Spleen (tissue), 11 donors: ENCODE measurements around the gene DPF1. TPM values are rescaled to one million over a fixed set of nuclear protein-coding genes. Genes with fewer than 3 reads are reported as not detected.
A peak's percentile ranks its signal among the peaks of the same experiment; 100 is the strongest.

ENCODE experiments used
- DNase-seq: peaks from one replicate; pipeline ENCODE4 v3.0.0-alpha.2; 2020
- H3K27ac ChIP-seq, 8 donors: fragments of 200-600 bp; sonication (generic) in 7 of 8; 1 replicate in 4 of 8; 2 replicates in 4 of 8; pipeline versions ENCODE4 v1.5.0 to v1.8.0; 2016 to 2021; ENCODE audit warnings: inconsistent platforms in 4 of 8, mild to moderate bottlenecking in 4 of 8, moderate library complexity in 1 of 8
- H3K27me3 ChIP-seq, 7 donors: fragments of 200-600 bp; sonication (generic) in 6 of 7; replicated peaks in 1 of 7; 1 replicate in 4 of 7; 2 replicates in 3 of 7; pipeline versions ENCODE4 v1.5.0 to v1.8.0; 2016 to 2021; ENCODE audit warnings: inconsistent platforms in 3 of 7, mild to moderate bottlenecking in 1 of 7
- H3K36me3 ChIP-seq, 6 donors: fragments of 200-600 bp; sonication (generic) in 5 of 6; 1 replicate in 4 of 6; 2 replicates in 2 of 6; pipeline versions ENCODE4 v1.5.0 to v1.8.0; 2016 to 2021; ENCODE audit warnings: inconsistent platforms in 2 of 6
- H3K4me1 ChIP-seq, 6 donors: fragments of 200-600 bp; sonication (generic) in 5 of 6; 1 replicate in 3 of 6; 2 replicates in 3 of 6; pipeline versions ENCODE4 v1.5.0 to v1.8.0; 2016 to 2021; ENCODE audit warnings: inconsistent platforms in 3 of 6
- H3K4me3 ChIP-seq, 8 donors: fragments of 200-600 bp; sonication (generic) in 7 of 8; 1 replicate in 4 of 8; 2 replicates in 4 of 8; pipeline versions ENCODE4 v1.5.0 to v1.8.0; 2016 to 2021; ENCODE audit warnings: inconsistent platforms in 4 of 8, mild to moderate bottlenecking in 4 of 8, moderate library complexity in 2 of 8
- H3K9me3 ChIP-seq, 8 donors: fragments of 200-600 bp; sonication (generic) in 7 of 8; 1 replicate in 4 of 8; 2 replicates in 4 of 8; pipeline versions ENCODE4 v1.5.0 to v1.8.0; 2016 to 2021; ENCODE audit warnings: inconsistent platforms in 4 of 8
- POLR2A ChIP-seq, 3 donors: fragments of 450-650 bp; IDR thresholded peaks; one replicate each; pipeline ENCODE4 v1.5.1; 2017; ENCODE audit warnings: antibody characterized with exemption in 3 of 3, mild to moderate bottlenecking in 1 of 3
- POLR2AphosphoS5 ChIP-seq, 3 donors: sonication (generic); formaldehyde crosslinking; IDR thresholded peaks; one replicate each; pipeline ENCODE4 v1.5.1; 2017; ENCODE audit warnings: antibody characterized with exemption in 3 of 3
- WGBS, 5 donors: extraction: QIAGEN DNeasy Blood & Tissue Kit in 3 of 5; methylation state at CpG; one replicate each; pipeline versions ENCODE4 v1.1.5 to v1.1.7; 2013 to 2018; 5-methylcytosine and 5-hydroxymethylcytosine counted together
- intact Hi-C: fragments of 100-400 bp; cut with DNase I; formaldehyde crosslinking; loops from one replicate; pipeline ENCODE4 v1.15.0; 2023; ENCODE audit warnings: low total_unique reads
- polyA plus RNA-seq, 3 donors: library from polyadenylated mRNA; stranded (reverse); fragments of 200-250 nt; gene quantifications; one replicate each; pipeline ENCODE4 v1.2.1, GENCODE V29; 2013
- total RNA-seq, 7 donors: library from RNA; depleted of rRNA in 3 of 7; stranded (reverse); fragments of >200 nt in 3 of 7; fragmentation: NEBNext Ultra II Directional in 4 of 7; extraction: Animal tissue kit (Norgen Biotek cat#: 25700) in 4 of 7; gene quantifications; one replicate each; pipeline versions ENCODE4 v1.1.0 to v1.2.1, GENCODE V29; 2016 to 2021
- TF ChIP-seq, protein P1 (sequence below), 11 experiments: fragments of 200-600 bp in 7 of 11; fragments of 450-650 bp in 4 of 11; sonication (generic) in 4 of 11; IDR thresholded peaks in 8 of 11; conservative IDR thresholded peaks in 3 of 11; 1 replicate in 7 of 11; 2 replicates in 4 of 11; pipeline versions ENCODE4 v1.4.0 to v1.8.0; 2016 to 2021; ENCODE audit warnings: antibody characterized with exemption in 11 of 11, inconsistent platforms in 4 of 11, mild to moderate bottlenecking in 1 of 11
- donor health status: healthy with polysubstance abuse.
- donor health status: DM: no; HTN: no; CAD: no; lungs with moderate emphysema.
- donor health status: DM: no; HTN: no; CAD: no.
- donor health status: Bipolar disorder and iron deficiency.
- donor health status: healthy.
- donor health status: DM: no; HTN: no; CAD: no.
- donor health status: DM: yes; HTN: yes; CAD: no.

Gene DPF1
- total and polyA plus RNA-seq, 10 donors, result 0.04 to 0.06 (median 0.06) TPM; not detected in 7

DNA sequence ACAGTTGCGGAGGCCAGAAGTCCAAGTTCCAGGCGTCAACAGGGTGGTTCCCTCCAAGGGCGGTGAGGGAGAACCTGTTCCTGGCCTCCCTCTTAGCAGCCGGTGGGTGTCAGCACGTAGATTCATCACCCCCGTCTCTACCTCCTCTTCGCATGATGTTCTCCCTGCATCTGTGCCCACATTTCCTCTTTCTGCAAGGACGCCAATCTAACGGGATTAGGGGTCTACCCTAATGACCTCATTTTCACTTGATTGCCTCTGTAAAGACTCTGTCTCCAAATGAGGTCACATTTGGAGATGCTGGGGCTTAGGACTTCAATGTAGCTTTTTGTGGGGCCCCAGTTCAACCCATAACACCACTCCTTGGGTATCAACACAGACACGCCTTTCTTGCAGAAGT lies 38.5 kb downstream of the DPF1 start:
- Histone ChIP-seq H3K4me1 (peaks cover 0 to 11% (median 6%) of the 10 kb centered on the region in 6 donors), H3K36me3 (peaks cover 0 to 79% (median 20%) of the 10 kb centered on the region in 6 donors), H3K4me3 (no peak overlapping the region), H3K27me3 (no peaks in the 10 kb centered on the region), H3K27ac (no peak overlapping the region), H3K9me3 (peaks cover 0 to 7% (median 4%) of the 10 kb centered on the region in 8 donors)
- TF ChIP-seq, protein P1, sequence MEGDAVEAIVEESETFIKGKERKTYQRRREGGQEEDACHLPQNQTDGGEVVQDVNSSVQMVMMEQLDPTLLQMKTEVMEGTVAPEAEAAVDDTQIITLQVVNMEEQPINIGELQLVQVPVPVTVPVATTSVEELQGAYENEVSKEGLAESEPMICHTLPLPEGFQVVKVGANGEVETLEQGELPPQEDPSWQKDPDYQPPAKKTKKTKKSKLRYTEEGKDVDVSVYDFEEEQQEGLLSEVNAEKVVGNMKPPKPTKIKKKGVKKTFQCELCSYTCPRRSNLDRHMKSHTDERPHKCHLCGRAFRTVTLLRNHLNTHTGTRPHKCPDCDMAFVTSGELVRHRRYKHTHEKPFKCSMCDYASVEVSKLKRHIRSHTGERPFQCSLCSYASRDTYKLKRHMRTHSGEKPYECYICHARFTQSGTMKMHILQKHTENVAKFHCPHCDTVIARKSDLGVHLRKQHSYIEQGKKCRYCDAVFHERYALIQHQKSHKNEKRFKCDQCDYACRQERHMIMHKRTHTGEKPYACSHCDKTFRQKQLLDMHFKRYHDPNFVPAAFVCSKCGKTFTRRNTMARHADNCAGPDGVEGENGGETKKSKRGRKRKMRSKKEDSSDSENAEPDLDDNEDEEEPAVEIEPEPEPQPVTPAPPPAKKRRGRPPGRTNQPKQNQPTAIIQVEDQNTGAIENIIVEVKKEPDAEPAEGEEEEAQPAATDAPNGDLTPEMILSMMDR (IDR thresholded peaks at IDR 0.05 in 8 of 11, conservative IDR thresholded peaks at IDR 0.05 in 3 of 11), result no peak
- TF ChIP-seq POLR2AphosphoS5 (IDR thresholded peaks at IDR 0.05) (no peak), POLR2A (IDR thresholded peaks at IDR 0.05) (no peak)
- 78 to 87% (median 83%) methylated on average over 10 of the region's 10 CpGs for WGBS, 5 donors
- no peak for DNase-seq
- intact Hi-C loops, result no loop called here

DNA sequence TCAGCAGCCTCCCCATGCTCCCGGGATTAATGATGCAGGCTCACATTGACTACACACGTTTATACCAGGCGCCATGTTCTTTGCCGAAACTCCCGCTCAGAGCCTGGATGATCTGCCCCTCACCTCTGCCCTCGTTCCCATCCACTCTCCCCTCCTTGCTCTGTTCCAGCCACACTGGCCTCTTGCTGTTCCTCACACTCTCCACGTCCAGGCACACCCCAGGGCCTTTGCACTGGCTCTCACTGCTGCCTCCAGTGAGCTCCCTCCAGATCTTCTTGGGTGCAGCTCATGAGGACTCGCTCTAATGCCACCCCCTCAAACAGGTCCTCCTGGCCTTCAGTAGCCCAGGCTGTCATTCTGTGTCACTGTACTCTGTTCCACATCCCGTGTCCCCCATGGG lies 39.2 kb downstream of the DPF1 start:
- Histone ChIP-seq H3K4me1 (peaks cover 0 to 4% (median 3%) of the 10 kb centered on the region in 6 donors), H3K27ac (no peak overlapping the region), H3K36me3 (peaks cover 0 to 81% (median 25%) of the 10 kb centered on the region in 6 donors), H3K9me3 (peaks cover 1 to 15% (median 12%) of the 10 kb centered on the region in 8 donors), H3K4me3 (no peak overlapping the region), H3K27me3 (no peaks in the 10 kb centered on the region)
- intact Hi-C loops, result no loop called here
- DNase-seq, result no peak
- TF ChIP-seq POLR2AphosphoS5 (IDR thresholded peaks at IDR 0.05) (no peak), POLR2A (IDR thresholded peaks at IDR 0.05) (no peak)
- TF ChIP-seq, protein P1 (IDR thresholded peaks at IDR 0.05 in 8 of 11, conservative IDR thresholded peaks at IDR 0.05 in 3 of 11), result no peak
- WGBS, 5 donors, result 90 to 96% (median 94%) methylated on average over 9 of the region's 9 CpGs

DNA sequence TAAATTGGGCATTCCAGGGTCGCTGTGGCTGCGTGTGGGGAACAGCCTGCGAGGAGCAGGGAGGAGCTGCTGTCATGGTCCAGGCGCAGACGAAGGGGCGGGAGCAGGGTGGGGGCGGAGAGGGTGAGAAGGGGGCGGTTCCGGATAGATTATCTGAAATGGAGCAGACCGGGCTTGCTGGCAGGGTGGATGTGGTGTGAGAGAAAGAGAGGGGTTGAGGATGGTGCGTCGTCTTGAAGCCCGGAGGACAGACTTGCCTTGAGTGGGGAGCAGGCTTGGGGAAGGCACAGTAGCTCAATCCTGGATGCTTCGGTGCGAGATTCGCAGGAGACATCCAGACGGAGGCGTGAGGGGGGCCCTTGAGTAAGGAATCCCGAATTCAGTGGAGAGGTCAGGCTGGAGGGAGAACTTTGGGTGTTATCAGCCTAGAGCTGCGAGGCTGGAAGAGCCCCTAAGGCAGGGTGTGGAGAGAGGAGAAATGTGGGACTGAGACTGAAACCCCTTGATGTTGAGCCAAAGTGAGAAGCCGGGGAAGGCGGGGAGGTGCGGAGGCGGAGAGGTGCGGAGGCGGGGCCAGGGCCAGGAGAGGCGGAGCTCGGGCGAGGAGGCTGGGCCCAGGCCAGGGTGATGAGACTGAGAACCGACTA lies 40.6 kb downstream of the DPF1 start:
- intact Hi-C loops, result no loop called here
- no peak for TF ChIP-seq POLR2A (IDR thresholded peaks at IDR 0.05)
- TF ChIP-seq, protein P1 (IDR thresholded peaks at IDR 0.05 in 8 of 11, conservative IDR thresholded peaks at IDR 0.05 in 3 of 11), result no peak
- TF ChIP-seq POLR2AphosphoS5 (IDR thresholded peaks at IDR 0.05), result no peak
- no peak overlapping the region for H3K27ac ChIP-seq
- H3K4me1 ChIP-seq, result no peaks in the 10 kb centered on the region
- 80 to 87% (median 83%) methylated on average over 30 of the region's 30 CpGs for WGBS, 5 donors
- H3K36me3 ChIP-seq, result peaks cover 0 to 83% (median 31%) of the 10 kb centered on the region in 6 donors
- H3K27me3 ChIP-seq, result no peaks in the 10 kb centered on the region
- no peak for DNase-seq
- H3K4me3 ChIP-seq, result peak overlapping the region in 2 of 8 donors; percentile 10 to 15
- peaks cover 4 to 29% (median 26%) of the 10 kb centered on the region in 8 donors for H3K9me3 ChIP-seq

DNA sequence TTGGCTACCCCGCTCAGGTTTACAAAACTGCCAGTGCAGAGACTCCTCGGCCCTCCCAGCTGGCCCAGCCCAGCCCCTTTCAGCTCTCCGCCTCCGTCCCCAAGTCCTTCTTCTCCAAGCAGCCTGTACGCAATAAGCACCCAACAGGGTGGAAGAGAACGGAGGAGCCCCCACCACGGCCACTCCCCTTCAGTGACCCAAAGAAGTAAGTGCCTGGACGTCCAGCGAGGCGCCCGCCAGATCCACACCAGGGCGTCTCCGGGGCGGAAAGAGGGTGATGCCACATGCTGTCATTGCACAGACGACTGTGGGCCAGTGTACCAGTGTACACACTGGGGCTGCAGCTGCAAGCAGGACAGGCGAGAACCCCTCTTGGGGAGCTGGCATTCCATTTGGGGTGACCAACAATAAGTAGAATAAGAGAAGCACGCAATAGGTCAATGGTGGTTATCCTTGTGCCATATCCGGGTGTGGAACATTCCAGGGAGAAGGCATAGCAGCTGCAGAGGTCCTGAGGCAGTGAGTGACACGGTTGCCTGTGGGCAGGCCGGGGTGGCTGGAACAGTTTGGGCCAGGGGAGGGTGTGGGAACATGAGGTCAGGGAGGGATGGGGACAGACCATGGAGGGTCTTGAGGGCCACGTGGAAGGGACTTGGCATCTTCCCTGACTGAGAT lies 41.3 kb downstream of the DPF1 start:
- no peak overlapping the region for H3K27ac ChIP-seq
- peaks cover 0 to 86% (median 32%) of the 10 kb centered on the region in 6 donors for H3K36me3 ChIP-seq
- H3K4me3 ChIP-seq, result no peak overlapping the region
- no peaks in the 10 kb centered on the region for H3K4me1 ChIP-seq
- DNase-seq, result no peak
- H3K27me3 ChIP-seq, result no peaks in the 10 kb centered on the region
- TF ChIP-seq POLR2AphosphoS5 (IDR thresholded peaks at IDR 0.05) (no peak), POLR2A (IDR thresholded peaks at IDR 0.05) (no peak)
- TF ChIP-seq, protein P1 (IDR thresholded peaks at IDR 0.05 in 8 of 11, conservative IDR thresholded peaks at IDR 0.05 in 3 of 11), result no peak
- H3K9me3 ChIP-seq, result peaks cover 4 to 33% (median 29%) of the 10 kb centered on the region in 8 donors
- intact Hi-C loops, result no loop called here
- WGBS, 5 donors, result 94 to 96% (median 94%) methylated on average over 20 to 21 of the region's 21 CpGs
